Caco-2 (cell line): Measurements from ENCODE around the gene WWOX. TPM values are rescaled to one million over a fixed set of nuclear protein-coding genes. Genes with fewer than 3 reads are reported as not detected.

Source experiments
- BruUV-seq: library from RNA; stranded (reverse); fragments of 400-500 nt; replicated peaks from 2 replicates; lab custom pipeline; 2021; lab: Mats Ljungman, UMichigan
- CTCF ChIA-PET: fragments of 300-600 bp; sonication (Branson Sonifier 250); formaldehyde crosslinking; loops from one replicate; lab custom pipeline; 2022; ENCODE audit warnings: antibody characterized with exemption; lab: Charles Lee
- POLR2A ChIA-PET: fragments of 300-600 bp; sonication (Branson Sonifier 250); formaldehyde crosslinking; loops from one replicate; lab custom pipeline; 2022; ENCODE audit warnings: antibody characterized with exemption; lab: Charles Lee
- DNase-seq, 2 experiments: peaks; one replicate each; pipeline versions ENCODE4 v3.0.0 to v3.0.0-alpha.2; 2020 to 2022
- H3K27me3 ChIP-seq: replicated peaks from 2 replicates; pipeline ENCODE4 v1.6.0; 2011; ENCODE audit warnings: low read length; ENCODE audit not compliant: control insufficient read depth, insufficient read depth
- H3K36me3 ChIP-seq: 2 replicates; pipeline ENCODE4 v1.5.1; 2011; ENCODE audit warnings: low read length; ENCODE audit not compliant: control insufficient read depth, insufficient read depth
- H3K4me1 ChIP-seq: fragments of 250-450 bp; sonication (Bioruptor Pico); 2 replicates; pipeline ENCODE4 v1.5.1; 2020; ENCODE audit warnings: mild to moderate bottlenecking
- H3K4me3 ChIP-seq: 2 replicates; pipeline ENCODE4 v1.5.1; 2011; ENCODE audit warnings: low read depth, mild to moderate bottlenecking, control low read depth, low read length
- H3K9me3 ChIP-seq: fragments of 250-450 bp; sonication (Bioruptor Pico); 2 replicates; pipeline ENCODE4 v1.5.1; 2020; ENCODE audit warnings: mild to moderate bottlenecking, moderate library complexity
- H3K27ac Mint-ChIP-seq: one replicate; pipeline ENCODE4 v1.8.0; 2022; ENCODE audit warnings: mixed read lengths; ENCODE audit not compliant: unreplicated experiment
- H3K27me3 Mint-ChIP-seq: one replicate; pipeline ENCODE4 v1.8.0; 2022; ENCODE audit warnings: mixed read lengths; ENCODE audit not compliant: insufficient read depth, unreplicated experiment
- H3K36me3 Mint-ChIP-seq: one replicate; pipeline ENCODE4 v1.8.0; 2022; ENCODE audit warnings: mild to moderate bottlenecking, mixed read lengths; ENCODE audit not compliant: insufficient read depth, unreplicated experiment
- H3K4me1 Mint-ChIP-seq: one replicate; pipeline ENCODE4 v1.8.0; 2022; ENCODE audit warnings: low read depth, mixed read lengths; ENCODE audit not compliant: unreplicated experiment
- H3K4me3 Mint-ChIP-seq: one replicate; pipeline ENCODE4 v1.8.0; 2022; ENCODE audit warnings: mild to moderate bottlenecking, moderate library complexity, mixed read lengths; ENCODE audit not compliant: unreplicated experiment
- H3K9me3 Mint-ChIP-seq: one replicate; pipeline ENCODE4 v1.8.0; 2022; ENCODE audit warnings: mixed read lengths; ENCODE audit not compliant: unreplicated experiment
- intact Hi-C: fragments of 100-400 bp; cut with micrococcal nuclease; formaldehyde crosslinking; loops from one replicate; pipeline ENCODE4 v1.10.0; 2022; ENCODE audit not compliant: unreplicated experiment
- total RNA-seq: library from RNA; stranded (reverse); gene quantifications from 2 replicates; pipeline ENCODE4 v1.2.3, GENCODE V29; 2022
- TF ChIP-seq, protein P1 (sequence below), 2 experiments: fragments of 200-600 bp in 1 of 2; IDR thresholded peaks; 1 replicate in 1 of 2; 2 replicates in 1 of 2; pipeline versions ENCODE4 v1.5.1 to v1.8.0; 2011 to 2022; ENCODE audit warnings: antibody characterized with exemption in 1 of 2, control low read depth in 1 of 2, inconsistent platforms in 1 of 2, low read depth in 1 of 2, low read length in 1 of 2, mild to moderate bottlenecking in 1 of 2, moderate library complexity in 1 of 2; ENCODE audit not compliant: insufficient read depth in 1 of 2, severe bottlenecking in 1 of 2, unreplicated experiment in 1 of 2

Gene WWOX
- total RNA-seq, 1 experiment from 2014 or later, result 45.0 TPM

DNA sequence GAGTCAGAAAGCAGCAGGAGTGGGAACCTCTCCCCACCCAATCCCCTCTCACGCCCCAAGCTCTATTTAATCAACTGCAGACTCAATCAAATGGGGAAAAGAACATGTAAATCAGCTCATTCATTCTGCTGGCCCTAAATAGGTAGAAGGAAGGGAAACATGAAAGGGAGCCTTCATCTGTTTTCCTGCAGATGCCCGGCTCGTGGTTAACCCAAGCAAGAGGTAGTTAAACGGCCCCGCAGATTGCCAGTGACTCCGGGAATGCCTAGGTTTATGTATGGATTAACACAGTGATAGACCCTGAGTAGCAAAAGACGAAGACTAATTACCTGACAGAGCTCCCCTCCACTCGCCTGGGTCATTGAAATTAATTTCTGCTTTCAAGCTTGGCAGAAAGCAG lies 542.0 kb downstream of the WWOX start:
- Histone ChIP-seq H3K36me3 (no peaks in the 10 kb centered on the region; the same call in 1 of the 2 replicates), H3K4me3 (no peak overlapping the region), H3K27me3 (no peaks in the 10 kb centered on the region), H3K4me1 (peaks cover 14% of the 10 kb centered on the region), H3K9me3 (no peaks in the 10 kb centered on the region)
- H3K27ac Mint-ChIP-seq, result no peak overlapping the region
- H3K36me3 Mint-ChIP-seq, result no peaks in the 10 kb centered on the region
- CTCF ChIA-PET, result no interaction called here
- no peaks in the 10 kb centered on the region for H3K27me3 Mint-ChIP-seq
- no peaks in the 10 kb centered on the region for H3K9me3 Mint-ChIP-seq
- intact Hi-C loops, result no loop called here
- H3K4me1 Mint-ChIP-seq, result peaks cover 14% of the 10 kb centered on the region
- no peak for DNase-seq
- no peak overlapping the region for H3K4me3 Mint-ChIP-seq
- no TSS peak for BruUV-seq
- TF ChIP-seq, protein P1, sequence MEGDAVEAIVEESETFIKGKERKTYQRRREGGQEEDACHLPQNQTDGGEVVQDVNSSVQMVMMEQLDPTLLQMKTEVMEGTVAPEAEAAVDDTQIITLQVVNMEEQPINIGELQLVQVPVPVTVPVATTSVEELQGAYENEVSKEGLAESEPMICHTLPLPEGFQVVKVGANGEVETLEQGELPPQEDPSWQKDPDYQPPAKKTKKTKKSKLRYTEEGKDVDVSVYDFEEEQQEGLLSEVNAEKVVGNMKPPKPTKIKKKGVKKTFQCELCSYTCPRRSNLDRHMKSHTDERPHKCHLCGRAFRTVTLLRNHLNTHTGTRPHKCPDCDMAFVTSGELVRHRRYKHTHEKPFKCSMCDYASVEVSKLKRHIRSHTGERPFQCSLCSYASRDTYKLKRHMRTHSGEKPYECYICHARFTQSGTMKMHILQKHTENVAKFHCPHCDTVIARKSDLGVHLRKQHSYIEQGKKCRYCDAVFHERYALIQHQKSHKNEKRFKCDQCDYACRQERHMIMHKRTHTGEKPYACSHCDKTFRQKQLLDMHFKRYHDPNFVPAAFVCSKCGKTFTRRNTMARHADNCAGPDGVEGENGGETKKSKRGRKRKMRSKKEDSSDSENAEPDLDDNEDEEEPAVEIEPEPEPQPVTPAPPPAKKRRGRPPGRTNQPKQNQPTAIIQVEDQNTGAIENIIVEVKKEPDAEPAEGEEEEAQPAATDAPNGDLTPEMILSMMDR (IDR thresholded peaks at IDR 0.05; ENCODE audit: insufficient read depth in 1 of 2, low read depth in 1 of 2, low read length in 1 of 2, severe bottlenecking in 1 of 2, unreplicated experiment in 1 of 2), result no peak
- POLR2A ChIA-PET, result no interaction called here

DNA sequence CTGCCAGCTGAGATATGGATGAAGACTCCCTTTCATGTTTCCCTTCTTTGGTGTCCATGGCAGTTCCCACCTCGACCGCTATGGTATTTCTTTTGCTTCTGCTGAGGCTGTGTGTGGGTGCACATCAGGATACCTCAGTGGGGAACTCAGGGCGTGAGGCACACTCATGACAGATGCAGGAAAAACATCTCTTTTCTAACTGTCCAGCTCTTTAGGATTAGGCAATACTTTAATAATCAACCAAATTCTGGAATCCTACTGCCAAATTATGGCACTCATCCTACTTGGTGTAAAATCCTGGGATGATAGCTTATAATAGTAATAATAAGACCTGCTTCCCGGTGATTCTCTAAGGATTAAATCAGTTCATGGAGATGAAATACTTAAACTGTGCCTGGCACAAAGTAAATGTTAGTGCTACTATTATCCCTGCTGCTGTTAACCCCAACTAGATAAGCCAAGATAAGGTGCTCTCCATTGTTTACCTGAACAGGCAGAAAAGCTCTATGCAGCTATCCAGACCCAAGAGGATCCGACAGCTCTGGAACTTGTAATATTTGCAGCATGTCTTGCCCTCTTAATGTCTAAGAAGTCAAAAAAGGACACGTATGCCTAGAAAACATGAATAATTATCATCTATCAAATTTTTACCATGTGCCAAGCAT lies 543.3 kb downstream of the WWOX start:
- Mint-ChIP-seq H3K4me3 (no peak overlapping the region), H3K27me3 (no peaks in the 10 kb centered on the region), H3K4me1 (peaks cover 14% of the 10 kb centered on the region), H3K9me3 (no peaks in the 10 kb centered on the region), H3K27ac (no peak overlapping the region), H3K36me3 (no peaks in the 10 kb centered on the region)
- Histone ChIP-seq H3K4me1 (peaks cover 14% of the 10 kb centered on the region), H3K27me3 (no peaks in the 10 kb centered on the region), H3K9me3 (no peaks in the 10 kb centered on the region), H3K4me3 (no peak overlapping the region), H3K36me3 (no peaks in the 10 kb centered on the region; the same call in 1 of the 2 replicates)
- DNase-seq, result no peak
- ChIA-PET CTCF (no interaction called here), POLR2A (no interaction called here)
- no TSS peak for BruUV-seq
- TF ChIP-seq, protein P1 (IDR thresholded peaks at IDR 0.05; ENCODE audit: insufficient read depth in 1 of 2, low read depth in 1 of 2, low read length in 1 of 2, severe bottlenecking in 1 of 2, unreplicated experiment in 1 of 2), result no peak
- intact Hi-C loops, result no loop called here

DNA sequence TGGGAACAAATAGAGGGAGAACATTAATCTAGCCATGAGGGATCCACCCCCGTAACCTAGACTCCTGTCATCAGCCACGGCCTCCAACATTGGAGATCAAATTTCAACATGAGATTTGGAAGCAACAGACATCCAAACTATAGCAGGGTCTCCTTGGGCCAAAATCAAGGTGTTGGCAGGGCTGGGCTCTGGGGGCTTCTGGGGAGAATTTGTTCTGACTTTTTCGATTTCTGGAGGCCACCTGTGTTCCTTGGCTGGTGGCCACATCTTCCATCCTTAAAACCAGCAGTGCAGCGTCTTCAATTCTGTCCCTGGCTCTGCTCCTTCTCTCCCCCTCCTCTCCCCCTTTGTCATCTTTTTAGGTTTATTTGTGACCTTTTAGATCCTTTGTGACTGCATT lies 546.2 kb downstream of the WWOX start:
- Histone ChIP-seq H3K36me3 (no peaks in the 10 kb centered on the region; the same call in 1 of the 2 replicates), H3K4me1 (peaks cover 14% of the 10 kb centered on the region), H3K27me3 (no peaks in the 10 kb centered on the region), H3K4me3 (no peak overlapping the region), H3K9me3 (no peaks in the 10 kb centered on the region)
- H3K27me3 Mint-ChIP-seq, result no peaks in the 10 kb centered on the region
- ChIA-PET POLR2A (no interaction called here), CTCF (no interaction called here)
- DNase-seq, result no peak
- H3K27ac Mint-ChIP-seq, result no peak overlapping the region
- intact Hi-C loops, result no loop called here
- no peaks in the 10 kb centered on the region for H3K36me3 Mint-ChIP-seq
- no peaks in the 10 kb centered on the region for H3K9me3 Mint-ChIP-seq
- no peak overlapping the region for H3K4me3 Mint-ChIP-seq
- peaks cover 14% of the 10 kb centered on the region for H3K4me1 Mint-ChIP-seq
- BruUV-seq, result no TSS peak
- TF ChIP-seq, protein P1 (IDR thresholded peaks at IDR 0.05; ENCODE audit: insufficient read depth in 1 of 2, low read depth in 1 of 2, low read length in 1 of 2, severe bottlenecking in 1 of 2, unreplicated experiment in 1 of 2), result no peak
